ENCODE results near the gene ACTR1B.
"Not testable (repeated sequence)": the region's sequence is repeated elsewhere in the genome, so short reads cannot be mapped to it uniquely, and the experiment has no call there.

Gene ACTR1B

GRCh38 chr2:97688062-97688827 lies 24.4 kb upstream of the ACTR1B start:
- DNase-seq (ENCODE audit: low spot score) = no peak

- DNase-seq (ENCODE audit: low spot score) = not testable (repeated sequence)
Measured at GRCh38 chr2:97687235-97687634, 23.4 kb upstream of the ACTR1B start.

- no peak for DNase-seq (ENCODE audit: low spot score)
Measured at GRCh38 chr2:97678298-97678697, 14.5 kb upstream of the ACTR1B start.

- no peak for DNase-seq (ENCODE audit: low spot score)
Measured at GRCh38 chr2:97677480-97677879, 13.6 kb upstream of the ACTR1B start.

- DNase-seq (ENCODE audit: low spot score) = no peak
Measured at GRCh38 chr2:97676620-97677019, 12.8 kb upstream of the ACTR1B start.

- DNase-seq (ENCODE audit: low spot score) = no peak
Measured at GRCh38 chr2:97675430-97676113, 11.7 kb upstream of the ACTR1B start.

- no peak for DNase-seq (ENCODE audit: low spot score)
Measured at GRCh38 chr2:97673915-97674283, 10.1 kb upstream of the ACTR1B start.

GRCh38 chr2:97673182-97673914 lies 9.5 kb upstream of the ACTR1B start:
- DNase-seq (ENCODE audit: low spot score) = no peak

GRCh38 chr2:97672606-97673140 lies 8.8 kb upstream of the ACTR1B start:
- not testable (repeated sequence) for DNase-seq (ENCODE audit: low spot score)

GRCh38 chr2:97671526-97671925 lies 7.7 kb upstream of the ACTR1B start:
- no peak for DNase-seq (ENCODE audit: low spot score)

- DNase-seq (ENCODE audit: low spot score) = no peak
Measured at GRCh38 chr2:97670471-97670870, 6.6 kb upstream of the ACTR1B start.

- no peak for DNase-seq (ENCODE audit: low spot score)
Measured at GRCh38 chr2:97669448-97669847, 5.6 kb upstream of the ACTR1B start, which contains the start of gene C2orf92. TSS of gene C2orf92 (plus strand) at chr2:97669713. CDS start at chr2:97669789, 76 bp downstream.

- DNase-seq (ENCODE audit: low spot score) = no peak
Measured at GRCh38 chr2:97664636-97664970, 759 bp upstream of the ACTR1B start.

- peak; percentile 83 for DNase-seq (ENCODE audit: low spot score)
Measured at GRCh38 chr2:97663626-97663961, 250 bp downstream of the ACTR1B start.

GRCh38 chr2:97662895-97663625 lies 784 bp downstream of the ACTR1B start:
- no peak for DNase-seq (ENCODE audit: low spot score)

- peak; percentile 44 for DNase-seq (ENCODE audit: low spot score)
Measured at GRCh38 chr2:97662386-97662894, 1.4 kb downstream of the ACTR1B start.

- DNase-seq (ENCODE audit: low spot score) = no peak
Measured at GRCh38 chr2:97661927-97662326, 1.9 kb downstream of the ACTR1B start.

- DNase-seq (ENCODE audit: low spot score) = peak; percentile 46
Measured at GRCh38 chr2:97660775-97661389, 3.0 kb downstream of the ACTR1B start.

- DNase-seq (ENCODE audit: low spot score) = no peak
Measured at GRCh38 chr2:97660044-97660774, 3.6 kb downstream of the ACTR1B start.

GRCh38 chr2:97659256-97660043 lies 4.4 kb downstream of the ACTR1B start:
- no peak for DNase-seq (ENCODE audit: low spot score)

Data from ecto neural progenitor cell (in vitro differentiated cells).